ENCODE data around the gene CTDSPL.

The CTDSPL gene

DNA sequence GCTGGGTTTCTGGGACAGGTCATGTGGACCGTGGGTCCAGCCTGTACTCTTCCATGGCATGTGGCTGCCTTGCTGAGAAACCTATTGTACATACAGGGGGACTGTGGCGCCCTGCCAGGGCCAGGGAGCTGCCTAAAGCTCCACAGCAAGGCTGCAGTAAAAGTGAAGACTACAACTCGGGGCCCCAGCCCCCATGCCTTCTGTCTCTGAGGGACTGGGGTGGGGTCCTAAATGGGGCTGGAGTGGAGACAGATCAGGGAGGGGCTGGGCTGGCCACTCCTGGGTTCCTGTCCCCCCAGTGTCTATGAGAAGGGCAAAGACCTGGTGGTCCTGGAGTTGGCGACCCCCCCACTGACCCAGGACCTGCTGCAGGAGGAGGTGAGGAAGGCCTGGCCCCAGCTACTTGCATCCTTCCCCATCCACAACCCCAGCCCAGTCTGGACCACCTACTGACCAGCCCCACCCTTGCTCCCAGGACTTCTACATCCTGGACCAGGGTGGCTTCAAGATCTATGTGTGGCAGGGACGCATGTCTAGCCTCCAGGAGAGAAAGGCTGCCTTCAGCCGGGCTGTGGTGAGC lies 136.2 kb downstream of the CTDSPL start:
- no peak for DNase-seq (ENCODE audit: low read depth in 2 of 3, low spot score in 1 of 3)

DNA sequence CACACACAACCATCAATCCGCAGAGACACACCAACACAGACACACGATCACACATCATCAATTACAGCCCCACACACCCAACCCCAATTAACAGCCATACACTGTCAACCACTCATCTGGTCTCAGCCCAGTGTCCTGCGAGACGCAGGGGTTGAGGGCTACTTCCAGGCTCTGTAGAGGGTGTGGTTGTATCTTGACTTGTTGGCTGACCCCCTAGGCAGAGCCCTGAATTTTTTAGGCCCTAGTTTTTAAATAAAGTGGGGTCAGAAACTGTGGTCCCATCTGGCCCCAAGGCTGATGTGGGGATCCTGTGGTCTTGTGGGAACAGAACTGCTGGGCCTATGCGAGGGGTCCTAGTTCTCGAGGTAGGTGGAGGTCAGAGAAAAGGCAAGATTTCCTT lies 138.2 kb downstream of the CTDSPL start:
- DNase-seq (ENCODE audit: low read depth in 2 of 3, low spot score in 1 of 3) = no peak

DNA sequence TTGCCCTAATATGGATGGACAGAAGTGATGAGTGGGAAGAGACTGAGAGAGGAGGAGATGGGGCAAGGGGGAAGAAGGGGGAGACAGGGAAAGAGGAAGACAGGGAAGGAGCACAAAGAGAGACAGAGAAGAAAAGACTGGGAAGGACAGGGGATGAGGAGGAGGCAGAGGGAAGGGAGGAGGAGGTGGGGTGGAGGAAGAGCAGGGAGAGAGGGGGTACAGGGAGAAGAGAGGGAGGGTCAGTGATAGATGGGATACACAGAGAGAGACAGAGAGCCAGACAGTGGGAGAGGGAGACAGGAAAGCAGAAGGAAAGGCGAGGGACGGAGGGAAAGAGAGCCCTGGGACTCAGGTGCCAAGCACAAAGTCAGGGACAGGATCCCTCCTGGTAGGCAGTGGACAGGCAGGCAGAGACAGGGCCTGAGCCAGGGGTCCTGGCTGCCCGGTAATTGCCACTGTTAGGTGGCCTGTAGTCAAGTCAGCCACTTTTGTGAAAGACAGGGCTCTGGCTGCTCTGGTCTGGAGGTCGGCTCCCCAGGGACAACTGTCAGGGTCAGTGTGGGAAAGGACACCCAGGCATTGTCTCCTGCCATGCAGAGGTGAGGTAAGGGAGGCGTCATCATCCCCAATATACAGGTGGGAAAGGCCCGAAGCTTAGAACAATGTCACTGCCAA lies 138.7 kb downstream of the CTDSPL start:
- DNase-seq (ENCODE audit: low read depth in 2 of 3, low spot score in 1 of 3) = no peak

DNA sequence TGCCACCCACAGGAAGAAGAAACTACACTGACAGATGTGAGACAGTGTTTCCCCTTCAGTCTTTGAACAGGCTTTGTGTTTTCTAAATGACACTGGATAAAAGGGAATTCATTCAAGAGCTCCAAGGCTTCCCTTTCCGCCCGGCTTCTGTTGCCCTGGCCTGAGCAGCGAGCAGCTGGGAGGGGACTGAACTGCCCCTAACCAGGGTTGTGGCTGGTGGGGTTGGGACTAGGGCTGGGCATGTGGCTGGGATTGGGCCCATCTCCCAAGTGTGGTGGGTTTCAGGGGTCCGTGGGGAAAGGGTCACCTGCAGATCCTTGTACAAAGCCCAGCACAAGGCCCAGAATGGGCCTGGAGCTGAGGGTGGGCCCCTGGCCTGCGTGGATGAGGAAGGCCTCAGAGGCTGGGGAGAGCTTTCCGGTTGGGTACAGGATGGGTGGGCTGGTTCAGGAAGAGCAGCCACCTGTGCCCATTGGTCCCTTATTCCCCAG lies 139.3 kb downstream of the CTDSPL start:
- DNase-seq (ENCODE audit: low read depth in 2 of 3, low spot score in 1 of 3) = no peak

DNA sequence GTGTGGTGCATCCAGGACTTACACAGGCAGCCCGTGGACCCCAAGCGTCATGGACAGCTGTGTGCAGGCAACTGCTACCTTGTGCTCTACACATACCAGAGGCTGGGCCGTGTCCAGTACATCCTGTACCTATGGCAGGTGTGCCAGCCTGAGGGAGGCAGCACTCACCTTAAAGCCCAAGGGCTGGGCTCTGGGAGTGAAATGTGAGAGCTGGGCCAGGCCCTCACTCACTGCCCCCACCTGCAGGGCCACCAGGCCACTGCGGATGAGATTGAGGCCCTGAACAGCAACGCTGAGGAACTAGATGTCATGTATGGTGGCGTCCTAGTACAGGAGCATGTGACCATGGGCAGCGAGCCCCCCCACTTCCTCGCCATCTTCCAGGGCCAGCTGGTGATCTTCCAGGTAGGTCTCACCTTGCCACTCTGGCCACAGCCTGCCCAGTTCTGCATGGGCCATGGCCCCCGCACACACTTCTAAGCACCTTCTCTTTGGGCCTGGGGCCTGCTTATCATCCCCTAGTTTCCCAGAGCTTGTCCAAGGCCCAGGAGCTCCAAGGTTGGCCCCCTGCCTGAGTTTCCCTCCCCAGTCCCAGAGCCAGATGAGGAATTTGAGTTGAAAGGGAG lies 139.9 kb downstream of the CTDSPL start:
- DNase-seq (ENCODE audit: low read depth in 2 of 3, low spot score in 1 of 3) = no peak

DNA sequence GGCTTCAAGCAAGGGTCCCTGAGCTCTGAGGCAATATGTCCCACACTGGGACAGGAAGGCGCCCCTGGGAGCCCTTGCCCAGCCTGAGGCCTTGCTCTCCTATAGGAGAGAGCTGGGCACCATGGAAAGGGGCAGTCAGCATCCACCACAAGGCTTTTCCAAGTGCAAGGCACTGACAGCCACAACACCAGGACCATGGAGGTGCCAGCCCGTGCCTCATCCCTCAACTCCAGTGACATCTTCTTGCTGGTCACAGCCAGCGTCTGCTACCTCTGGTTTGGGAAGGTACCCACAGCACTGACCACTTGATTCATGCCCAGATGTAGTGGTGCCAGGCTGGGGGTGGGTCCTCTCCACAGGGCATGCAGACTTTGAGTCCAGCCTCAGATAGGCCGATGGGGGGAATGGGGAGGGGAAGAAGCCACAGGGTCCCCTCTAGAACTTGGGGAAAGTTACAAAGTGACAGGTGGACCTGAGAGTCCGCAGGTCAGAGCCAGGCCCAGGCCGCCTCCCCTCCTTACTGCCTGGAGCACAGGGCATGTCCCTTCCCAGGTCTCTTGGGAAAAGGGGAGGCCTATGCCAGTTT lies 140.7 kb downstream of the CTDSPL start:
- no peak for DNase-seq (ENCODE audit: low read depth in 2 of 3, low spot score in 1 of 3)

DNA sequence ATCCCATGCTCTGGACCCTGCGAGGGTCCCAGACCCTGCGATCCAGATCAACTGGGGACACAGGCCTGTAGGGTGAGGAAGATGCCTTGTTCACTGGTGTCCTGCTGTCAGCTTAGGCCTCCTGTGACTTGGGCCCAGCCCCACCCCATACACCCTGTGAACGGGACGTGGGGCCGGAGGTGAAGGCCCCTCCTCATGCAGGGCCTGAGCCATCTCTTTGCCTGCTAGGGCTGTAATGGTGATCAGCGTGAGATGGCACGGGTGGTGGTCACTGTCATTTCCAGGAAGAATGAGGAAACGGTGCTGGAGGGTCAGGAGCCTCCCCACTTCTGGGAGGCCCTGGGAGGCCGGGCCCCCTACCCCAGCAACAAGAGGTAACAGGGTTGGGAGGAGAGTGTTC lies 141.3 kb downstream of the CTDSPL start:
- no peak for DNase-seq (ENCODE audit: low read depth in 2 of 3, low spot score in 1 of 3)

DNA sequence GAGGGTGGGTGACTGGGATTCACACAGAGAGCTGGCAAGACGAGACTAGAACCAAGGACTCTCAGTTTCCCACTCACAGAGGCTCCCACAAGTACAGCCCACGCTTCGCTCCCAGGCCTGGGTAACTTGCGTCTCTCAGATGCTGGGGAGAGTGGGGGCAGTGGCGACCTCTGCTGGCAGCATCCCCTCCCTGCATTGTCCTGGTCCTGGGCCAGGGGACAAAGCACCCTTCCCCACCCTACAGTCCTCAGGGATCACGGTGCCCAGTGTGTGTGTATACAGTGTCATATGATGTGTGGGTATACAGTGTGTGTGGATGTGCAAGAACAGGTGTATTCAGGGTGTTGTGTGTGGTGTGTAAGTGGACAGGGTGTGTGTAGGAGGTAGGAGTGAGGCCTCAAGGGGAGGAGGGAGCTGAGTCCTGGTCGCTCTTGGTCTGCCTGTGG lies 141.7 kb downstream of the CTDSPL start:
- DNase-seq (ENCODE audit: low read depth in 2 of 3, low spot score in 1 of 3) = peak; percentile 25 to 67 (median 53)

DNA sequence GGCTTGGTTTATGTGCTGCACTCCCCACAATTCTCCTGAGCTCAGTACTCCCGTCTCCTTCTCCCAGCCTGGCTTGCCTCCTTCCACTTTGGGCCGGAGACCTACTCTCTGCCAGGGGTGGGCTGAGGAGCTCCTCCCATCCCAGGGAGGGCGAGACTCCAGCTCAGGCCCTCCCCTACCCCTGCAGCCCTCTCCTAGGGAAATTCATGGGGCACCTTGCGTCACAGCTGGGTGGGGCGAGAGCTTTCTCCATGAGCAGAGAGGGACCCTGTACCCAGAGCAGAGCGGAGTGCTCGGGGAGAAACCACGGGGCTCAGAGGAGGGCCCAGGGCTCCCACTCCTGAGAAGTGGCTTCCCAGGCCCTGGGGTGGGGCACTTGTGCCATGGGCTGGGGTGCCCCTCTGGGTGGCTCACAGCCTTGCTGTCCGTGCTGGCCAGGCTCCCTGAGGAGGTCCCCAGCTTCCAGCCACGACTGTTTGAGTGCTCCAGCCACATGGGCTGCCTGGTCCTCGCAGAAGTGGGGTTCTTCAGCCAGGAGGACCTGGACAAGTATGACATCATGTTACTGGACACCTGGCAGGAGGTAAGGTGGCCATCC lies 142.2 kb downstream of the CTDSPL start:
- no peak for DNase-seq (ENCODE audit: low read depth in 2 of 3, low spot score in 1 of 3)

DNA sequence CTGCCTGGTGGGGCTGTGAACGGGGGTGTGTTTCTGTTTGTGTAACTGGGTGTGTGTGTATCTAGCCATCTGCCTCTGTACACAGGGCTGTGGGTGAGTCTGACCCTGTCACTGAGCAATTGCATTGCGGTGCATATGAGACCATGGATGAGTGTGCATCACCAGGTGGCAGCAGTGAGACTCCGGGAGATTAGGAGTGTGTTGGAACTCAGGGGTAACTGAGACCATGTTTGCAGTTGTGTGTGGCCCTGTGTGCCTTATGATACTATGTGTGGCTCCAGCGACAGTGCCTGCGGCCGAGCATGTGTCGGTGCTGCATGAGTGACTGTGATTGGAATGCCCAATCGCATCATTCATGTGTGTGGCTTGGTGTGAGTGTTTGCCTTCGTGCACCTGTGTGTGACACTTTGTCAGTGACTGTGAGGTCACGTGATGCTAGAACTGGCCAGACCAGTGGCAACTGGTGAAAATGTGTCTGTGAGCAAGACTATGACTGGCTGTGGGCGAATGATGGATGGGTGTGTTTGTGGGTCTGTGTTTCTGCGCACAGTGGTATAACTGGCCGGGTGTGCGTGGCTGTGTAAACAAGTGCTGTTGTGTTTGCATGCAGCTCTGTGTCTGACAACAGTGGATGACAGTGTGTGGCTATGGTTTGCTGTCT lies 142.9 kb downstream of the CTDSPL start:
- peak in 1 of 3 donors; percentile 28 for DNase-seq (ENCODE audit: low read depth in 2 of 3, low spot score in 1 of 3)

DNA sequence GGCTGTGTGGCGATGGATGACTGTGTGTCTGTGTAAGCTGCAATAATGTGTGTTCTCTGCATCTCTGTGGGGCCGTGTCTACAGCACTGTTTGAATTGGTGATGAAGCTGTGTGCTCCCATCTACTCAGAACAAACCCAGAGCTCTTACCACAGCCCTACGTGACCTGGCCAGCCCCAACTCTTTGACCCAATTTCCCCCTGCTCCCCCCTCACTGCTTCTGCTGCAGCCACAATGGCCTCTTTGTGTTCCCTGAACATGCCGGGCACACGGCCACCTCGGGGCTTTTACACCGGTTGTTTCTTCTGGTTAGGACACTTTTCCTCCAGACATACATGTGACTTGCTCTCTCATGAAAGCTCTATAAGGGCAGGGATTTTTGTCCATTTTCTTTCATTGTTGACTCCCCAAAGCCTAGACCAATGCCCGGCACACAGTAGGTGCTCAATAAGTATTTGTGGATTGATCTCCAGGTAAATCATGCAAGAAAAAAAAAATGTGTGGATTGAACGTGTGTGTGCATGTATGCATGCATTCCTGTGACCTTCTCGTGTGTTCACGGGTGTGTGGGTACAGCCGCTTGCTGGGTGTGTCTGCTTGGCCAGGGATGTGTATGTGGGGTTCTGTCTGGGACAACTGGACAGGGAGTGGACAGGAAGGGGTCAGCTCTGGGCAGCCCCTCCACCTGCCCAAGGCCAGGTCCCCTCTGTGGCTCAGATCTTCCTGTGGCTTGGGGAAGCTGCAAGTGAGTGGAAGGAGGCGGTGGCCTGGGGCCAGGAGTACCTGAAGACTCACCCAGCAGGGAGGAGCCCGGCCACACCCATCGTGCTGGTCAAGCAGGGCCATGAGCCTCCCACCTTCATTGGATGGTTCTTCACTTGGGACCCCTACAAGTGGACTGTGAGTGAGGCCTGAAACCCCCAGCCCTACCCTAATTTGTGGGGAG lies 143.7 kb downstream of the CTDSPL start:
- DNase-seq (ENCODE audit: low read depth in 2 of 3, low spot score in 1 of 3) = no peak

DNA sequence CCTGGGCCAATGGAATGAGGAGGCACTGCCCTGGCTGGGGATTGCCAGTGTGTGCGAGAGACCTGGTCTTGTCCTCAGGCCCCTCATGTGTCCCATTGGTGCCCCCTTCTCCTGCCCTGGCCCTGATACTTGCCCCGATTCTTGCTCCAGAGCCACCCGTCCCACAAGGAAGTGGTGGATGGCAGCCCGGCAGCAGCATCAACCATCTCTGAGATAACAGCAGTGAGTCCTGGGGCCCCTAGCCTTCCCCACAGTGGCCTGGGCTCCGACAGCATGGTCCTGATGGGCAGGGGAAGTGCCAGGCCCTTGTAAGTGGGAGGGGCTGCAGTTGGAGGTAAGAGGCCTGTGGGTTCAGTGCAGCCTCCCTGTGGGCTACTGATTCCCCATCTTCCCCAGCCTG lies 144.4 kb downstream of the CTDSPL start:
- DNase-seq (ENCODE audit: low read depth in 2 of 3, low spot score in 1 of 3) = no peak

DNA sequence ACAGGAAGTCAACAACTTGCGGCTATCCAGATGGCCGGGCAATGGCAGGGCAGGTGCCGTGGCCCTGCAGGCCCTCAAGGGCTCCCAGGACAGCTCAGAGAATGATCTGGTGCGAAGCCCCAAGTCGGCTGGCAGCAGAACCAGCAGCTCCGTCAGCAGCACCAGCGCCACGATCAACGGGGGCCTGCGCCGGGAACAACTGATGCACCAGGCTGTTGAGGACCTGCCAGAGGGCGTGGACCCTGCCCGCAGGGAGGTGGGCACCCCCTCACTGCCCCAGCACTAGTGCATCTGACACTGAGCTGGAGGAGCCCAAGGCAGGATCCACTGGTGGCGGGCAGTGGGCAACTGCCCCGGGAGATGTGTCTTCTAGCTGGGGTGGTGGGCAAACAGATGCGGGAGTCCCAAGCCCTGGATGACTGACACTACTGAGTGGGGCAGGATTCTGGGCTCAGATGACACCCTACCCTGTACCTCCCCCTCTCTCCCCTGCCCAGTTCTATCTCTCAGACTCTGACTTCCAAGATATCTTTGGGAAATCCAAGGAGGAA lies 144.8 kb downstream of the CTDSPL start:
- DNase-seq (ENCODE audit: low read depth in 2 of 3, low spot score in 1 of 3) = no peak

DNA sequence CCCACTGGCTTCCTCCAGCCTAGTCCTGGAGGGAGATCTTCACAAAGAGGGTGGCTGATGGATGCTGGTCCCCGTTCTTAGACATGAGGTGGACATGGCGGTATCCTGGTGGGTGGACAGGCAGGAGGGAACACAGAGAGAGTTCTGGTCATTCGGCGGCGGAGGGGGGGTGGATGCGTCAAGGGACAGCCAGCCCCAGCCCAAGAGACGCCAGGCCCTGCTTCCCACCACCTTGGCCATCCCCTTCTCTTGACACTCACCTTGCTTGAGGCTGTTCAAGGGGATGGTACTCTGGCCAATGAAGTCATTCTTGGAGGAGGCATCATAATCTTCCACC lies 146.0 kb downstream of the CTDSPL start:
- DNase-seq (ENCODE audit: low read depth in 2 of 3, low spot score in 1 of 3) = no peak

DNA sequence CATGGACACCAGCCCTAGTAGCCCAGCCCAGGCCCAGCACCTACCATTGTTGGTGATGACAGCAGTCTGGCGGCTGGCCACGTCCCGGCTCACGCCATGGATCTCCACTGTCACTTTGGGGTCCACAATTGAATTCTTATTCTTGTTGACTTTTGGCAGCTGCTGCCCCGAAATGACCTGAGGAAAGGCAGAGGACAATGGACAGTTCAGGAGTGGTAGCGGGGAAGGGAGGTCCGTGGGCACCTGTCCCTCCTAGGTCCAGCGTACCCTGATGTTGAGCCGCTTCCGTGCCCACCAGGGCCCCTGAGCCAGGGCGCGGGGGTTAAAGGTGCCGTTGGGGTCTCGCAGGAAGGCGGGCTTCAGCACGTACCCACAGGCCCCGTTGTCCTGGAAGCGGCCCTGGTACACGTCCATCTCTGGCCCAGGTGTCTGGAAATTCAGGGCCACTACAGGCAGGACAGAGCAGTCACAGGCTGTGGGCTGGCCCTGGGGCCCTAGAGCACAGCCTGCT lies 146.6 kb downstream of the CTDSPL start:
- no peak for DNase-seq (ENCODE audit: low read depth in 2 of 3, low spot score in 1 of 3)

DNA sequence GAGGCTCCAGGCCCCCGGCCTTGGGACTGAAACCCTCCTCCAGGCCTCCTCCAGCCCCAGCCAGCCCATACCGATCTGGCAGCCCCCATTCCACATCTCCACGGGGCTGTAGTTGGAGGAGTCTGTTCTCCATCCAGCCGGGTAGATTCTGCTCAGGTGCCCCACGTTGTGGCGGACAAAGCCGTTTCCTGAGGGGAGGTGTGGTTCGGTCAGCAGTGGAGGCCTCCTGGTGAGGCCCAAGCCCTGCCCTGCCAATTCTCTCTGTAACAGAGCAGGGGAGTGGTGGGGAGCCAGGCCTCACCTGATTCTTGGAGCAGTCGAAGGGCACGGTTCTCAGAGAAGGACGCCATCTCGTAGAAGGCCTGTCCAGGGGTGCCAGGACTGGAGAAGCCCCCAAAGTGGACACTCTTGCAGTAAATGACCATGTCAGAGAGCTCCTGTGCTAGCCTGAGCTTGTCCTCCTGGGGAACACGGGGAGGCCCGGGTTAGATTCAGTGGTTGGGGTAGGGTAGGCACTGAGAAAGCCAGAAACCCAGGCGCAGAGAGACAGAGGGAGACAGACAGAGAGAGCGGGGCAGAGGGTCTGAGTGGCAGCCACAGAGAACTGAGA lies 147.4 kb downstream of the CTDSPL start:
- DNase-seq (ENCODE audit: low read depth in 2 of 3, low spot score in 1 of 3) = no peak

DNA sequence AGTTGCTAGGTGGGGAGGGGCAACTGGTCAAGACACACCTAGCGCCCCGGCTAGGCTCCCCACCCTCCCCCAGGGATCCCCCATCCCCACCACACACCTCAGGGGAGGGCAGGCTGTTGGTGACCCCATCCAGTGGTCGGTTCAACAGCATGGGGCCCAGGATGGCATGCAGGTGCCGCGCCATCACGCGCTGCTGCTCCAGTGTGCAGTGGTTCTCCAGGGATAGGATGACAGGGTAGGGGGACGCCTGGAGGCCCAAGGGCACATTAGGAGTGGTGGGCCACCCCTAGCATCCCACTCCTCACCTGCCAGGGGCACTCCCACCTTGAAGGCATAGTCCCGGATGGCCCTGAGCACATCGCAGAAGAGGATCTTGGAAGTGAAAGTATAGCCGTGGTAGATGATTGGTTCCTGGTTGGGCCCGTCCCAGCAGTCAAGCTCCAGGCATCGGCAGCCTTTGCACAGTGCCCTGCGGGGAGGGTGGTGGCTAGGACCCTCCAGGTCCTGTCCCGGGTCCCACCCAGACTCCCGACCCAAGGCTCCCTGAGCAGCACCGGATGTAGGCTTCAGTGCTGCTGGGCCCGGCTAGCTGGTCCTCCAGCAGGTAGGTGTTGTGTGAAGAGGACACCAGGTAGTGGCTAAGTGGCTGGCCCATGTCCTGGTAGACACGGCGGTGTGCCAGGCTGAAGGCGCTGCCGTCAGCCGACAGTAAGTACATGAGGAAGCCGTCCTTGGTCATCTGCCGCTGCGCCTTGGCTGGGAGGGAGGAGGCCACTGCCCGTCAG lies 148.3 kb downstream of the CTDSPL start:
- no peak for DNase-seq (ENCODE audit: low read depth in 2 of 3, low spot score in 1 of 3)

DNA sequence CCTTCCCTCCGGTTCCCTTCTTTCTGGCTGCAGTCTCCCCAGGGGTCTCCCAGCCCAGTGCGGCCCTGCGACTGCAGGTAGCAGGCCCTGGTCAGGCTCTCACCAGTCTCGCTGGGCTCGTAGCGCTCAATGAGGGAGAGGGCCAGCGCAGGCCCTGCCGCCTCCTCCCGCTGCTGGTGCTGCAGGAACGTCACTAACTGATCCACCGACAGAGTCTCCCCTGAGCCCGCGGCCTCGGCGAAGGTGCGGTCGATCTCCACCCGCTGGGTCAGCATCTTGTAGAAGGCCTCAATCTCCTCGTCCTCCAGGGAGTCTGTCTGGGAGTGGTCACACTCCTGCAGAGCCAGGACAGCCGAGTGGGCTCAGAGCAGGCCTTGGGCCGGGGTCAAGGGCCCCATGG lies 149.4 kb downstream of the CTDSPL start:
- DNase-seq (ENCODE audit: low read depth in 2 of 3, low spot score in 1 of 3) = no peak

DNA sequence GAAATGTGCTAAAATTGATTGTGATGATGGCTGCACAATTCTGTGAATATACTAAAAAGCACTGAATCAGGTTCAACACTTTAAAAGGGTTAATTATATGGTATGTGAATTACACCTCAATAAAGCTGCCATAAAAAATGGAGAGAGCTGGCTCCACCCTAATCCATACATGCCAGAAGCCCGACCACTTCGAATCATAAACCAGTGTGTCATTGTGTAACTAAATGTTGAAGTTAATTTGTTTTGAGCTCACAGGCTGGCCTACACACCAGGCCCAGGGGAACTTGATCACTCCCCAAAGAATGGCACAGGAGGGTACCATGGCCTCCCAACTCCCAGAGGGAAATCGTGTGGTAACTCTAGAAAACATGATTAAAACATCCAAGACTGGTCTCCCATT lies 153.8 kb downstream of the CTDSPL start:
- DNase-seq (ENCODE audit: low read depth in 2 of 3, low spot score in 1 of 3) = no peak
